Stomach (tissue), 4 donors: ENCODE data around the gene DNAJC28.

Experiments used
- CTCF ChIP-seq, 7 experiments: fragments of 450-650 bp in 4 of 7; fragments of 200-600 bp in 3 of 7; sonication (generic) in 3 of 7; IDR thresholded peaks; one replicate each; pipeline ENCODE4 v1.5.1; 2016 to 2019; ENCODE audit warnings: antibody characterized with exemption in 7 of 7, control low read depth in 2 of 7, mild to moderate bottlenecking in 1 of 7
- EP300 ChIP-seq: sonication (generic); formaldehyde crosslinking; IDR thresholded peaks from one replicate; pipeline ENCODE4 v1.6.1; 2017; ENCODE audit warnings: antibody characterized with exemption
- POLR2A ChIP-seq, 4 donors: fragments of 450-650 bp; IDR thresholded peaks; one replicate each; pipeline ENCODE4 v1.6.1; 2016; ENCODE audit warnings: antibody characterized with exemption in 4 of 4, control low read depth in 2 of 4, mild to moderate bottlenecking in 1 of 4, moderate library complexity in 1 of 4
- POLR2AphosphoS5 ChIP-seq, 3 donors: sonication (generic); formaldehyde crosslinking; IDR thresholded peaks; one replicate each; pipeline ENCODE4 v1.6.1; 2016; ENCODE audit warnings: antibody characterized with exemption in 3 of 3

- TF ChIP-seq POLR2AphosphoS5 (IDR thresholded peaks at IDR 0.05) (no peak), CTCF (IDR thresholded peaks at IDR 0.05) (no peak), POLR2A (IDR thresholded peaks at IDR 0.05) (no peak), EP300 (no peak)
Measured at GRCh38 chr21:33493756-33494155, 2.2 kb upstream of the DNAJC28 start.
